Gastroesophageal sphincter (tissue), 4 donors: ENCODE data around the gene SBK2. TPM values are rescaled to one million over a fixed set of nuclear protein-coding genes. Genes with fewer than 3 reads are reported as not detected.
"Not testable (repeated sequence)": the region's sequence is repeated elsewhere in the genome, so short reads cannot be mapped to it uniquely, and the experiment has no call there.

Experiments used
- ATAC-seq: fragments of 150-250 bp; one replicate; pipeline ENCODE4 v1.9.1; 2016; ENCODE audit warnings: mild to moderate bottlenecking, moderate library complexity
- H3K27ac ChIP-seq, 4 donors: fragments of 200-600 bp; sonication (generic) in 3 of 4; 1 replicate in 3 of 4; 2 replicates in 1 of 4; pipeline ENCODE4 v1.5.1; 2016 to 2019
- H3K27me3 ChIP-seq: fragments of 200-600 bp; sonication (generic); one replicate; pipeline ENCODE4 v1.5.1; 2019
- H3K36me3 ChIP-seq, 2 donors: fragments of 200-600 bp; sonication (generic); one replicate each; pipeline ENCODE4 v1.5.1; 2019; ENCODE audit warnings: control low read depth in 1 of 2
- H3K4me1 ChIP-seq, 3 donors: fragments of 200-600 bp; sonication (generic); 1 replicate in 2 of 3; 2 replicates in 1 of 3; pipeline ENCODE4 v1.5.1; 2016 to 2019; ENCODE audit warnings: control low read depth in 2 of 3
- H3K4me3 ChIP-seq, 2 donors: fragments of 200-600 bp; sonication (generic); one replicate each; pipeline ENCODE4 v1.5.1; 2019; ENCODE audit warnings: mild to moderate bottlenecking in 1 of 2, moderate library complexity in 1 of 2
- H3K9me3 ChIP-seq, 3 donors: fragments of 200-600 bp; sonication (generic); one replicate each; pipeline ENCODE4 v1.5.1; 2017 to 2019; ENCODE audit warnings: control low read depth in 2 of 3
- CTCF ChIP-seq, 4 experiments: fragments of 200-600 bp in 2 of 4; fragments of 450-650 bp in 2 of 4; sonication (generic) in 1 of 4; IDR thresholded peaks; one replicate each; pipeline ENCODE4 v1.5.1; 2017 to 2019; ENCODE audit warnings: antibody characterized with exemption in 4 of 4, mild to moderate bottlenecking in 2 of 4, moderate library complexity in 2 of 4
- EP300 ChIP-seq: sonication (generic); formaldehyde crosslinking; IDR thresholded peaks from one replicate; pipeline ENCODE4 v1.6.1; 2017; ENCODE audit warnings: antibody characterized with exemption, mild to moderate bottlenecking
- POLR2A ChIP-seq, 2 donors: fragments of 450-650 bp; IDR thresholded peaks; one replicate each; pipeline ENCODE4 v1.6.1; 2017; ENCODE audit warnings: antibody characterized with exemption in 2 of 2, mild to moderate bottlenecking in 2 of 2, moderate library complexity in 1 of 2
- POLR2AphosphoS5 ChIP-seq: sonication (generic); formaldehyde crosslinking; IDR thresholded peaks from one replicate; pipeline ENCODE4 v1.6.1; 2017; ENCODE audit warnings: antibody characterized with exemption
- WGBS, 2 donors: methylation state at CpG; one replicate each; pipeline ENCODE4 v1.1.5; 2018; ENCODE audit warnings: low coverage in 1 of 2; 5-methylcytosine and 5-hydroxymethylcytosine counted together
- total RNA-seq, 4 donors: library from RNA; depleted of rRNA; stranded (reverse); fragments of >200 nt; gene quantifications; one replicate each; pipeline ENCODE4 v1.1.0, GENCODE V29; 2016

The SBK2 gene
- total RNA-seq, 4 donors from 2014 or later = not detected

DNA sequence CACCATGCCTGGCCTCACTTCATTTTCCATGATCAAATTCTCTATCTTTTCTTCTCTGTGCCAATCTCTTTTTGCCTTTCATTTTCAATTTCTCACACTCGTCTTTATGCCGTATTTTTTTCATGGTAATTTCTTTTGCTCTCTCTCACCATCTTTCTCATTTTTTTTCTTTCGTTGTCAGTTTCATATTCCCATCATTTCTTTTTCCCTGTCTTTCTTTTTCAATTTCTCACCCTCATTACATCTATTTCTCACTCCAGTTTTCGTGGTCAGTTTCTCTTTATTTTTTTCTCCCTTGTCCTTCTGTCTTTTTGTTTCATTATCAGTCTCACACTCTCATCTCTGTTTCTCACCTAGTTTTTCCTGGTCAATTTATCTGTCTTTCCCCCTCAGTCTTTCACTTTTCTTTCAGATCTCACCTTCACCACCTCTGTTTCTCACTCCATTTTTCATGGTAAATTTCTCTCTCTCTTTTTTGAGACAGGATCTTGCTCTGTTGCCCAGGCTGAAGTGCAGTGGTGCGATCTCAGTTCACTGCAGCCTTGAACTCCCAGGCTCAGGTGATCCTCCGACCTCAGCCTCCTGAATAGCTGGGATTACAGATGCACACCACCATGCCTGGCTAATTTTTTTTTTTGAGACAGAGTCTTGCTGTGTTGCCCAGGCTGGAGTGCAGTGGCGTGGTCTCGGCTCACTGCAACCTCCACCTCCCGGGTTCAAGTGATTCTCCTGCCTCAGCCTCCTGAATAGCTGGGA, 34.6 kb downstream of the SBK2 start:
- H3K4me1 ChIP-seq = peaks cover 0 to 22% (median 0%) of the 10 kb centered on the region in 3 donors
- no peaks in the 10 kb centered on the region for H3K27me3 ChIP-seq
- TF ChIP-seq POLR2AphosphoS5 (no peak), CTCF (IDR thresholded peaks at IDR 0.05) (no peak), POLR2A (IDR thresholded peaks at IDR 0.05) (no peak), EP300 (no peak)
- no peaks in the 10 kb centered on the region for H3K9me3 ChIP-seq
- no peak overlapping the region for H3K27ac ChIP-seq
- peaks cover 0 to 36% of the 10 kb centered on the region in 2 donors for H3K36me3 ChIP-seq
- ATAC-seq = no peak
- H3K4me3 ChIP-seq = no peak overlapping the region
- 82 to 92% methylated on average over 5 to 6 of the region's 9 CpGs for WGBS, 2 donors

- H3K4me3 ChIP-seq = no peak overlapping the region
- TF ChIP-seq CTCF (IDR thresholded peaks at IDR 0.05) (no peak), EP300 (no peak), POLR2A (IDR thresholded peaks at IDR 0.05) (no peak), POLR2AphosphoS5 (no peak)
- ATAC-seq = no peak
- H3K27me3 ChIP-seq = no peaks in the 10 kb centered on the region
- H3K9me3 ChIP-seq = no peaks in the 10 kb centered on the region
- H3K36me3 ChIP-seq = peaks cover 0 to 36% of the 10 kb centered on the region in 2 donors
- H3K4me1 ChIP-seq = peaks cover 0 to 22% (median 0%) of the 10 kb centered on the region in 3 donors
- H3K27ac ChIP-seq = no peak overlapping the region
- WGBS, 2 donors = 88 to 97% methylated on average over 4 to 12 of the region's 26 CpGs
These were observed 36.5 kb downstream of the SBK2 start for GRCh38 chr19:55500368-55500952.

GRCh38 chr19:55498246-55498840, 38.6 kb downstream of the SBK2 start:
- H3K4me1 ChIP-seq = peaks cover 0 to 27% (median 0%) of the 10 kb centered on the region in 3 donors
- H3K36me3 ChIP-seq = peaks cover 0 to 36% of the 10 kb centered on the region in 2 donors
- TF ChIP-seq POLR2A (IDR thresholded peaks at IDR 0.05) = no peak
- TF ChIP-seq POLR2AphosphoS5 = no peak
- TF ChIP-seq EP300 = no peak
- no peak for TF ChIP-seq CTCF (IDR thresholded peaks at IDR 0.05)
- ATAC-seq = no peak
- no peaks in the 10 kb centered on the region for H3K9me3 ChIP-seq
- WGBS, 2 donors = 23 to 25% methylated on average over 1 to 2 of the region's 2 CpGs
- no peak overlapping the region for H3K4me3 ChIP-seq
- no peak overlapping the region for H3K27ac ChIP-seq
- H3K27me3 ChIP-seq = no peaks in the 10 kb centered on the region

DNA sequence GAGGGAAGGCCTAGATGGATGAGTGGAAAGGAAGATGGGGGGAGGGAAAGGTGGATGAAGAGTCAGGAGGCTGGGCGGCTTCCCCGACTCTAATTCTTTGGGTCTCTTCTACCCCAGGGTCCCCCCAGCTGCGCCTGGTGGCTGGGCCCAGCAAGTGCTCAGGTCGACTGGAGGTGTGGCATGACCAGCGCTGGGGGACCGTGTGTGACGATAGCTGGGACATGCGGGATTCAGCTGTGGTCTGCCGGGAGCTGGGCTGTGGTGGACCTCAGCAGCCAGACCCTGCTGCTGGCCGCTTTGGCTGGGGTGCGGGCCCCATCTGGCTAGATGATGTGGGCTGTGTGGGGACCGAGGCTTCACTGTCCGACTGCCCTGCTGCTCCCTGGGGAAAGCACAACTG, 39.2 kb downstream of the SBK2 start:
- TF ChIP-seq POLR2A (IDR thresholded peaks at IDR 0.05) = no peak
- TF ChIP-seq POLR2AphosphoS5 = no peak
- no peak for TF ChIP-seq EP300
- no peak for TF ChIP-seq CTCF (IDR thresholded peaks at IDR 0.05)
- no peak for ATAC-seq
- Histone ChIP-seq H3K4me3 (no peak overlapping the region), H3K9me3 (no peaks in the 10 kb centered on the region), H3K27me3 (no peaks in the 10 kb centered on the region), H3K27ac (no peak overlapping the region), H3K4me1 (peaks cover 0 to 31% (median 0%) of the 10 kb centered on the region in 3 donors), H3K36me3 (peaks cover 0 to 36% of the 10 kb centered on the region in 2 donors)
- 71% methylated on average over 2 of the region's 13 CpGs; no CpG with 5 or more reads in 1 of the 2 donors for WGBS, 2 donors

- H3K9me3 ChIP-seq, H3K4me3 ChIP-seq, H3K27me3 ChIP-seq, ATAC-seq: not testable (repeated sequence)
- H3K27ac ChIP-seq = peak overlapping the region in 1 of 4 donors; percentile 10
- peaks cover 0 to 33% of the 10 kb centered on the region in 2 donors for H3K36me3 ChIP-seq
- H3K4me1 ChIP-seq = peaks cover 0 to 40% (median under 1%) of the 10 kb centered on the region in 3 donors
- 40 to 73% methylated on average over 2 to 9 of the region's 10 CpGs for WGBS, 2 donors
These were observed 40.1 kb downstream of the SBK2 start for GRCh38 chr19:55496820-55497219.
